ENCODE measurements around the gene IFT57. TPM values are rescaled to one million over a fixed set of nuclear protein-coding genes. Genes with fewer than 3 reads are reported as not detected.

The IFT57 gene
- total and polyA plus RNA-seq, 9 of the 15 experiments (the other 6 are each of a cell fraction or from before 2014, with no cell fraction given), result 1.5 to 20.1 (median 9.9) TPM

GRCh38 chr3:108218811-108219210 lies 3.4 kb downstream of the IFT57 start:
- in situ Hi-C loops (cut with MboI), result no loop called here
- H3K9me1 ChIP-seq (ENCODE audit: control insufficient read depth, insufficient read depth, low read length), result no peaks in the 10 kb centered on the region
- no peak overlapping the region for H3K4me2 ChIP-seq (ENCODE audit: insufficient read depth, low read length)
- no peaks in the 10 kb centered on the region for H4K20me1 ChIP-seq (replicated peaks; ENCODE audit: control insufficient read depth, insufficient read depth, low read length)
- DNase-seq (ENCODE audit: extremely low read depth in 1 of 4, low spot score in 3 of 4), result no peak
- H3K36me3 ChIP-seq (ENCODE audit: control insufficient read depth, insufficient read depth, low read length), result no peaks in the 10 kb centered on the region
- FAIRE-seq, result no peak
- no peak for TF ChIP-seq SNIP1 (IDR thresholded peaks at IDR 0.05; ENCODE audit: low read depth)
- TF ChIP-seq HLTF (IDR thresholded peaks at IDR 0.05), result no peak
- no peak for TF ChIP-seq HINFP (tag; conservative IDR thresholded peaks at IDR 0.05; ENCODE audit: low read depth)
- no peak for TF ChIP-seq TCF3 (CRISPR knock-in tag; IDR thresholded peaks at IDR 0.05)
- TF ChIP-seq IRF1 (CRISPR knock-in tag; IDR thresholded peaks at IDR 0.05; ENCODE audit: borderline replicate concordance), result no peak
- TF ChIP-seq ESRRB (CRISPR knock-in tag; IDR thresholded peaks at IDR 0.05; ENCODE audit: borderline replicate concordance), result no peak
- TF ChIP-seq TEAD1 (CRISPR knock-in tag; IDR thresholded peaks at IDR 0.05), result no peak
- no peak for TF ChIP-seq ASH1L (IDR thresholded peaks at IDR 0.05; ENCODE audit: borderline replicate concordance, low read depth, partially characterized antibody)
- TF ChIP-seq STAG1 (CRISPR knock-in tag; IDR thresholded peaks at IDR 0.05; ENCODE audit: borderline replicate concordance), result no peak
- TF ChIP-seq SUPT5H (IDR thresholded peaks at IDR 0.05), result no peak
- TF ChIP-seq, protein P1, sequence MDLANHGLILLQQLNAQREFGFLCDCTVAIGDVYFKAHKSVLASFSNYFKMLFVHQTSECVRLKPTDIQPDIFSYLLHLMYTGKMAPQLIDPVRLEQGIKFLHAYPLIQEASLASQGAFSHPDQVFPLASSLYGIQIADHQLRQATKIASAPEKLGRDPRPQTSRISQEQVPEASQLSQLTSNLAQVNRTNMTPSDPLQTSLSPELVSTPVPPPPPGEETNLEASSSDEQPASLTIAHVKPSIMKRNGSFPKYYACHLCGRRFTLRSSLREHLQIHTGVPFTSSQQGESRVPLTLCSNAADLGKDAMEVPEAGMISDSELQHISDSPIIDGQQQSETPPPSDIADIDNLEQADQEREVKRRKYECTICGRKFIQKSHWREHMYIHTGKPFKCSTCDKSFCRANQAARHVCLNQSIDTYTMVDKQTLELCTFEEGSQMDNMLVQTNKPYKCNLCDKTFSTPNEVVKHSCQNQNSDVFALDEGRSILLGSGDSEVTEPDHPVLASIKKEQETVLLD (IDR thresholded peaks at IDR 0.05), result no peak
- TF ChIP-seq RFX1 (IDR thresholded peaks at IDR 0.05), result no peak
- no peak for TF ChIP-seq PHB2 (IDR thresholded peaks at IDR 0.05; ENCODE audit: low read depth)
- TF ChIP-seq, protein P2, sequence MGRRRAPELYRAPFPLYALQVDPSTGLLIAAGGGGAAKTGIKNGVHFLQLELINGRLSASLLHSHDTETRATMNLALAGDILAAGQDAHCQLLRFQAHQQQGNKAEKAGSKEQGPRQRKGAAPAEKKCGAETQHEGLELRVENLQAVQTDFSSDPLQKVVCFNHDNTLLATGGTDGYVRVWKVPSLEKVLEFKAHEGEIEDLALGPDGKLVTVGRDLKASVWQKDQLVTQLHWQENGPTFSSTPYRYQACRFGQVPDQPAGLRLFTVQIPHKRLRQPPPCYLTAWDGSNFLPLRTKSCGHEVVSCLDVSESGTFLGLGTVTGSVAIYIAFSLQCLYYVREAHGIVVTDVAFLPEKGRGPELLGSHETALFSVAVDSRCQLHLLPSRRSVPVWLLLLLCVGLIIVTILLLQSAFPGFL (CRISPR knock-in tag; IDR thresholded peaks at IDR 0.05), result no peak
- no peak for TF ChIP-seq IFI16 (CRISPR knock-in tag; IDR thresholded peaks at IDR 0.05)
- no peak for TF ChIP-seq ZNF121 (CRISPR knock-in tag; conservative IDR thresholded peaks at IDR 0.05)
- no peak for TF ChIP-seq KLF6 (CRISPR knock-in tag; IDR thresholded peaks at IDR 0.05; ENCODE audit: borderline replicate concordance)
- TF ChIP-seq PKNOX1 (IDR thresholded peaks at IDR 0.05), result no peak
- TF ChIP-seq ZNF263 (CRISPR knock-in tag; IDR thresholded peaks at IDR 0.05; ENCODE audit: borderline replicate concordance), result no peak
- H3K27ac ChIP-seq (ENCODE audit: extremely low read depth, low read depth, low read length), result no peak overlapping the region
- no peak overlapping the region for H2AFZ ChIP-seq (ENCODE audit: low read depth, low read length)
- H3K9me3 ChIP-seq (replicated peaks; ENCODE audit: control insufficient read depth, insufficient read depth, low read depth, low read length), result no peaks in the 10 kb centered on the region
- no peak overlapping the region for H3K9ac ChIP-seq (ENCODE audit: insufficient read depth in 1 of 2, low read depth in 2 of 2, low read length in 2 of 2)
- no peaks in the 10 kb centered on the region for H3K79me2 ChIP-seq (ENCODE audit: control insufficient read depth, insufficient read depth, low read length)
- H3K4me1 ChIP-seq (replicated peaks in 1 of 2; ENCODE audit: control insufficient read depth in 2 of 2, insufficient read depth in 2 of 2, low read length in 2 of 2), result peaks cover 3 to 6% of the 10 kb centered on the region in 2 experiments; a peak in 2 of 5 replicates
- ChIA-PET POLR2A (no interaction called here), CTCF (ENCODE audit: low intra/inter-chr PET ratio) (no interaction called here)
- intact Hi-C loops (cut with micrococcal nuclease), result no loop called here
- H3K4me3 ChIP-seq, result no peak overlapping the region
- no peaks in the 10 kb centered on the region for H3K27me3 ChIP-seq (ENCODE audit: control insufficient read depth in 2 of 2, insufficient read depth in 2 of 2, low read length in 2 of 2)
- BruUV-seq (replicated peaks), result no TSS peak
- no peak for ATAC-seq
